ENCODE measurements around the gene NFYA. TPM values are rescaled to one million over a fixed set of nuclear protein-coding genes. Genes with fewer than 3 reads are reported as not detected.

The NFYA gene
- total and polyA plus RNA-seq, 4 donors: 2.2 to 28.4 (median 10.1) TPM

DNA sequence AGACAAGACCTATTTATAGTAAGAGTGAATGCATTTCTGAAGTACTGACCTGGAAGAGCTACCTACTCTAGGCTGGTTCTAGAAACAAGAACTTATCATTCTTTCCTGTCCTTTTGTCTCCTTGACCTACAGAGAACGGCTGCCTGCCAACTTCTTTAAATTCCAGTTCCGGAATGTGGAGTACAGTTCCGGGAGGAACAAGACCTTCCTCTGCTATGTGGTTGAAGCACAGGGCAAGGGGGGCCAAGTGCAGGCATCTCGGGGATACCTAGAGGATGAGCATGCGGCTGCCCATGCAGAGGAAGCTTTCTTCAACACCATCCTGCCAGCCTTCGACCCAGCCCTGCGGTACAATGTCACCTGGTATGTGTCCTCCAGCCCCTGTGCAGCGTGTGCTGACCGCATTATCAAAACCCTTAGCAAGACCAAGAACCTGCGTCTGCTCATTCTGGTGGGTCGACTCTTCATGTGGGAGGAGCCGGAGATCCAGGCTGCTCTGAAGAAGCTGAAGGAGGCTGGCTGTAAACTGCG, 11.5 kb upstream of the NFYA start:
- Histone ChIP-seq H3K4me3 (ENCODE audit: low read depth in 1 of 3, low read length in 3 of 3) (no peak overlapping the region), H3K27me3 (ENCODE audit: control insufficient read depth in 4 of 4, insufficient read depth in 4 of 4, low read length in 3 of 4) (no peaks in the 10 kb centered on the region), H3K27ac (ENCODE audit: low read depth in 1 of 2, low read length in 2 of 2) (no peak overlapping the region), H3K4me1 (ENCODE audit: control insufficient read depth in 4 of 4, insufficient read depth in 4 of 4, low read length in 3 of 4) (peaks cover 5 to 26% (median 23%) of the 10 kb centered on the region in 4 donors), H3K9ac (ENCODE audit: low read depth in 1 of 2, low read length in 2 of 2) (no peak overlapping the region), H3K9me3 (ENCODE audit: control insufficient read depth in 4 of 4, low read length in 3 of 4) (no peaks in the 10 kb centered on the region), H3K36me3 (ENCODE audit: control insufficient read depth in 4 of 4, insufficient read depth in 3 of 4, low read depth in 1 of 4, low read length in 3 of 4) (peaks cover 0 to 3% (median 1%) of the 10 kb centered on the region in 4 donors)
- DNase-seq (ENCODE audit: low spot score): no peak
- TF ChIP-seq GABPA (IDR thresholded peaks at IDR 0.05 in 1 of 2, conservative IDR thresholded peaks at IDR 0.05 in 1 of 2): no peak
- TF ChIP-seq ATF3 (IDR thresholded peaks at IDR 0.05): no peak
- no peak for TF ChIP-seq HNF4A (conservative IDR thresholded peaks at IDR 0.05)
- no peak for TF ChIP-seq MAX (IDR thresholded peaks at IDR 0.05)
- no peak for TF ChIP-seq TAF1 (conservative IDR thresholded peaks at IDR 0.05)
- TF ChIP-seq, protein P1, sequence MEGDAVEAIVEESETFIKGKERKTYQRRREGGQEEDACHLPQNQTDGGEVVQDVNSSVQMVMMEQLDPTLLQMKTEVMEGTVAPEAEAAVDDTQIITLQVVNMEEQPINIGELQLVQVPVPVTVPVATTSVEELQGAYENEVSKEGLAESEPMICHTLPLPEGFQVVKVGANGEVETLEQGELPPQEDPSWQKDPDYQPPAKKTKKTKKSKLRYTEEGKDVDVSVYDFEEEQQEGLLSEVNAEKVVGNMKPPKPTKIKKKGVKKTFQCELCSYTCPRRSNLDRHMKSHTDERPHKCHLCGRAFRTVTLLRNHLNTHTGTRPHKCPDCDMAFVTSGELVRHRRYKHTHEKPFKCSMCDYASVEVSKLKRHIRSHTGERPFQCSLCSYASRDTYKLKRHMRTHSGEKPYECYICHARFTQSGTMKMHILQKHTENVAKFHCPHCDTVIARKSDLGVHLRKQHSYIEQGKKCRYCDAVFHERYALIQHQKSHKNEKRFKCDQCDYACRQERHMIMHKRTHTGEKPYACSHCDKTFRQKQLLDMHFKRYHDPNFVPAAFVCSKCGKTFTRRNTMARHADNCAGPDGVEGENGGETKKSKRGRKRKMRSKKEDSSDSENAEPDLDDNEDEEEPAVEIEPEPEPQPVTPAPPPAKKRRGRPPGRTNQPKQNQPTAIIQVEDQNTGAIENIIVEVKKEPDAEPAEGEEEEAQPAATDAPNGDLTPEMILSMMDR (IDR thresholded peaks at IDR 0.05; ENCODE audit: low read depth, low read length, missing input control): no peak
- TF ChIP-seq NR2F2 (IDR thresholded peaks at IDR 0.05): no peak
- no peak for TF ChIP-seq HNF4G (IDR thresholded peaks at IDR 0.05)
- TF ChIP-seq RXRA (IDR thresholded peaks at IDR 0.05): no peak
- TF ChIP-seq JUND (IDR thresholded peaks at IDR 0.05): no peak
- 92% methylated on average over 13 of the region's 13 CpGs for WGBS

- 100% methylated on average over 1 of the region's 1 CpG for WGBS
- Histone ChIP-seq H3K36me3 (ENCODE audit: control insufficient read depth in 4 of 4, insufficient read depth in 3 of 4, low read depth in 1 of 4, low read length in 3 of 4) (peaks cover 0 to 3% (median 0%) of the 10 kb centered on the region in 4 donors), H3K4me1 (ENCODE audit: control insufficient read depth in 4 of 4, insufficient read depth in 4 of 4, low read length in 3 of 4) (peaks cover 5 to 32% (median 30%) of the 10 kb centered on the region in 4 donors), H3K9me3 (ENCODE audit: control insufficient read depth in 4 of 4, low read length in 3 of 4) (no peaks in the 10 kb centered on the region), H3K4me3 (ENCODE audit: low read depth in 1 of 3, low read length in 3 of 3) (no peak overlapping the region), H3K27me3 (ENCODE audit: control insufficient read depth in 4 of 4, insufficient read depth in 4 of 4, low read length in 3 of 4) (no peaks in the 10 kb centered on the region), H3K9ac (ENCODE audit: low read depth in 1 of 2, low read length in 2 of 2) (no peak overlapping the region), H3K27ac (ENCODE audit: low read depth in 1 of 2, low read length in 2 of 2) (no peak overlapping the region)
- TF ChIP-seq, protein P1 (IDR thresholded peaks at IDR 0.05; ENCODE audit: low read depth, low read length, missing input control): no peak
- no peak for TF ChIP-seq HNF4A (conservative IDR thresholded peaks at IDR 0.05)
- TF ChIP-seq GABPA (IDR thresholded peaks at IDR 0.05 in 1 of 2, conservative IDR thresholded peaks at IDR 0.05 in 1 of 2): no peak
- TF ChIP-seq RXRA (IDR thresholded peaks at IDR 0.05): no peak
- no peak for TF ChIP-seq ATF3 (IDR thresholded peaks at IDR 0.05)
- TF ChIP-seq RAD21 (IDR thresholded peaks at IDR 0.05): no peak
- no peak for TF ChIP-seq REST (IDR thresholded peaks at IDR 0.05)
- no peak for TF ChIP-seq MAX (IDR thresholded peaks at IDR 0.05)
- TF ChIP-seq ZBTB33 (IDR thresholded peaks at IDR 0.05): no peak
- no peak for TF ChIP-seq TAF1 (conservative IDR thresholded peaks at IDR 0.05)
- TF ChIP-seq HNF4G (IDR thresholded peaks at IDR 0.05): no peak
- no peak for DNase-seq (ENCODE audit: low spot score)
Measured at GRCh38 chr6:41062056-41062455, 10.7 kb upstream of the NFYA start.
